SK-MEL-5 (cell line): Measurements from ENCODE around the gene GOLGB1. TPM values are rescaled to one million over a fixed set of nuclear protein-coding genes. Genes with fewer than 3 reads are reported as not detected.
"Not testable (repeated sequence)": the region's sequence is repeated elsewhere in the genome, so short reads cannot be mapped to it uniquely, and the experiment has no call there.

Experiments
- DNase-seq: peaks from one replicate; pipeline ENCODE4 v3.0.0-alpha.2; 2016; ENCODE audit warnings: low read depth, low spot score
- in situ Hi-C: cut with HindIII; loops from 2 replicates; pipeline ENCODE4 v1.10.0; 2016; ENCODE audit warnings: low sequenced_read_pairs, high pct_unique_total_duplicates, low pct_unique_long_range_greater_than_20kb
- total RNA-seq: library from RNA; depleted of rRNA; stranded (reverse); fragments of >200 nt; shearing (Covaris generic); gene quantifications from 2 replicates; pipeline ENCODE4 v1.2.3, GENCODE V29; 2014

Gene GOLGB1
- total RNA-seq, 1 experiment from 2014 or later, result 29.8 TPM

DNA sequence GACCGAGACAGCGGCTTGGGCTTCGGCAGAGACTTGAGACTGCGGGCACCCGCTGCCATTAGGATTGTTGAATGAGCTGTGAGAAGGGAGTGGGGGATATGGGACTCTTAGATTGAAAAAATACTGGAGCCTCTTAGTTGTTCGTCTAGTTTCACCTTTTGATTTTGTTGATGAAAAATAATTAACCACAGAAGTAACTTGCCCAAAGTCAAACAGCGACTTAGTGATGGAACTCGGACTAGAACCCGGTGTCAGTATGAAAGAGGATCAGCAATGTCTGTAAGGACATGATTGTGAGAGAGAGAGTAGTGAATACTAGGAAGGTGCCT lies 510 bp upstream of the GOLGB1 start:
- in situ Hi-C loops, result no loop called here
- no peak for DNase-seq

DNA sequence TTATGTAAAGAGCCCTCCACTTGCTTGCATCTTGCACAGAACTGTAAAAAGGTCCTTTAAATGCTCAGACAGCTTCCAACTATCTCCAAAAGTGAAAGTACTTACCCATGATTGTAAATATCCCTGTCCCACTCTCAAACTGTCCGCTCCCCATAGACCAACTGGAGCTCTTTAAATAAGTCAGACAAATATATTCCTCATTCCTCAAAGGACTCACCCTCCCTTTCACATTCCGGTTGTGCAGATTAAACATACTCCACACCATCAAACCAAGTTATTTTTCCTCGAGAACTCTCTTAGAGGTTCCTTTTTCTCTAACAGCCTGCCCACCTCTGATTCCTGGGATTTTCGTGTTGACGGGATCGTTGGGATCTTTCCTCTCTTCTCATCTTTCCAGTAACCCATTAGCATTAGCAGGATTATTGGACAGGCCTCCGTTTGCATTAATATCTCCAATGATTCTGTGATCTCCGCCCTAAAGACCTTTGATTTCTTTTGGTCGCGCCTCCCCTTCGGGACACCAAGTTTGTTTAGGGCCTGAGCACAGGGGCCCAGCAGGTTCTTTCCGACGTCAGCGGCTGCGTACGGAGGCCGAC lies 763 bp downstream of the GOLGB1 start:
- DNase-seq, result peak; percentile 67
- in situ Hi-C loops, result no loop called here

DNA sequence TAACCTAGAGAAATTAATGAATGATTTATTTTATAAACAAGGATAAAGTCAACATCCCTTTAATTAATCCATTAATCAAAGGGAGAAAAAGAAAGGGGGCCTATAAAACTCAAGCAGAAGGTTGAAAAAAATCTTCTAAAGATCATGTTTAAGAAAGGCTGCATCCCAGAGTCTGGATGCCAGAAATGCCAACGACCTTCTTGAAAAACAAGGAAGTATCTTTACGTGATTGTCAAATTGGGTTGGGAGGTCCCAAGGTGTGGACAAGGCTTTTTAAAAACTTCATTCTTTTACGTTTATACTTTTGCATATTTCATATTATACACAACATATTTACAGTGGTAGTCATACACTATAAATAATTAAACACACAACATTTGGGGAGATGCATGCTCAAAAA lies 1.6 kb downstream of the GOLGB1 start:
- in situ Hi-C loops, result no loop called here
- DNase-seq, result no peak

DNA sequence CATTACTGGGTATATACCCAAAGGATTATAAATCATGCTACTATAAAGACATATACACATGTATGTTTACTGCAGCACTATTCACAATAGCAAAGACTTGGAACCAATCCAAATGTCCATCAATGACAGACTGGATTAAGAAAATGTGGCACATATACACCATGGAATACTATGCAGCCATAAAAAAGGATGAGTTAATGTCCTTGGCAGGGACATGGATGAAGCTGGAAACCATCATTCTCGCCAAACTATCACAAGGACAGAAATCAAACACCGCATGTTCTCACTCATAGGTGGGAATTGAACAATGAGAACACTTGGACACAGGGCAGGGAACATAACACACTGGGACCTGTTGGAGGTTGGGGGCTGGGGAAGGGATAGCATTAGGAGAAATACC lies 6.4 kb downstream of the GOLGB1 start:
- DNase-seq, in situ Hi-C loops: not testable (repeated sequence)

DNA sequence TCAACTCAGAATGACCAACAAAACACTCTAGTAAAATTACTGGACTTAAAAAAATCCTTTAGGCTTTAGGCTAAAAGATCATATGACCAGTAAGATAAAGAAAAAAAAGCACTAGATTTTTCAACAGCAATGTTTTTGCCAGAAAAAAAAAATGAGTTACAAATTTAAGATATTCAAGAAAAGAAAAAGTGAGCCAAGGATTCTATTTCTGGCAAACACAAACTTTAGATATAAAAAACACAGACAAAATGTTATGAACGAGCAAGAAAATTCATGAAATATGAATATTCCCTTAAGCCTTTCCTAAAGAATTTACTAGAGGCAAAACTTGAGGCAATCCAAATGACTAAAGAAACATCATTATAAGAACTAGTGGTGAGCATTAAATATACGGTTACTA lies 8.6 kb downstream of the GOLGB1 start:
- in situ Hi-C loops, result no loop called here
- no peak for DNase-seq

DNA sequence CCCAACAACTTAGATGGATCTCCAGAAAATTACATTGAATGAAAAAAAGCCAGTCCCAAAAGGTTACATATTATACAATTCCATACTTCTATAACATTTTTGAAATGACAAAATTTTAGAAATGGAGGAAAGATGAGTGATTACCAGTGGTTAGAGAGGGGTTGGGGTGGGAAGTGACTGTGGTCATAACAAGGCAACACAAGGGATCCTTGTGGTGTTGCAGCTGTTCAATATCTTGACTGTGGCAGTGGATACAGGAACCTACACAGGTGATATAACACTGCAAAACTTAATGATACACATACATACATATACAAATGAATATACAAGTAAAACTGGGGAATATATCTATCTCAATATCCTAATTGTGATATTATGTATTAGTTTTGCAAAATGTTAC lies 9.6 kb downstream of the GOLGB1 start:
- in situ Hi-C loops, result no loop called here
- DNase-seq, result no peak

DNA sequence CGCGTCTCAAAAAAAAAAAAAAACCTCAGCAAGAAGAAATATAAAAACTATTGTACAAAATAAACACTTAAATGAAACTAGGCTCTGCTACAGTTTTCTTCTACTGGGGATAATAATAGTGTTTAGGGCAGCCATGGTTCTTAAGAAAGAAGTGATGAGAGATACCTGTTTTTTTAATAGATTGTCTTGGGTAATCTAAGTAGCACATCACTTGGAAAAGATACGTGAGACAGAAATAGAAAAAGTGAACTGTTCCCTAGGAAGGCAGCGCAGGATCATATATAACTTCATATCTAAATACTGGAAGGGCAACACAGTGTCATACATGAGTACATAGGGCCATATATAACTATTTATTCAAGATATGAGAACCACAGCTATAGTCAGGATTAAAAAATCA lies 11.9 kb downstream of the GOLGB1 start:
- in situ Hi-C loops, result no loop called here
- no peak for DNase-seq

DNA sequence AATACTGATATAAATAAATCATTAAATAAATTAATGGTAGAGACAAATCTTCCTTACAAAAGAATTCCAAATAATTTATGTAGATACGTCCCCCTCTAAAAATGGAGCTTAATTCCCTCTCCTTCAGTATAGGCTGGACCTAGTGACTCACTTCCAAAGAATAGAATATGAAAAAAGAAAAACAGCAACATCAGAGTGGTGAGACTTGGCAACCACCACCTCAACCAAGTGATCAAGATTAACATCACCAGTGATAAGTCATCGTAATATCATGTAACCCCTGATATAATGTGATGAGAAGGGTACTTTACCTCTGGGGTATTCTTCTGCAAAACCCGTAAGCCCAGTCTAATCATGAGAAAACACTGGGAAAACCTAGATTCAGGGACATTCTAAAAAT lies 13.4 kb downstream of the GOLGB1 start:
- in situ Hi-C loops, result no loop called here
- no peak for DNase-seq

DNA sequence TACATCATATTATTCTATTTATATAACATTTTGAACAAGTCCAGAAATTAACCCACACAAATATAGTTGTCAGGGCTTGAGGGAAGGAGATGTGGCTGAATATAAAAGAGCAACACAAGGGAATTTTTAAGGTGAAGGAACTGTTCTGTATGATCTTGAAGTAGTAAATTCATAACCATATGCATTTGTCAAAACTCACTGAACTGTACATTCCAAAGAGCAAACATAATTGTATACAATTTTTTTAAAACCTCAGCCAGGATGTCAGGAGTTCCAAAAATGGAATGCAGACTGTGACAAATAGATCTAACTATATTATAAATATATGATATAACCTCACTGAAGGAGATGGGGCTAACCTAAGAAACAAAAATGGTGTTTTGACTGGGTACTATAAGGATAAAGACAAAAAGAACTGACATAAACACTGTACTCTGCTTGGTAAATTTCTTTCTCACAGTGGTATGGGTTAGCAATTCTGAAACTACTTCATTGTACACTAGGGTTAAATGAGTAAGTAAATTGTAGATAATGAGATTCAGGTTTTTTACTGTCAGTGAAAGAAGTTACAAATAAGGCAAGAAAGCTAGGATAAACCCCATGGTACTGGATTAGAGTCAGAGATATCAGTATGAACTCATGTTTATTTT lies 14.4 kb downstream of the GOLGB1 start:
- in situ Hi-C loops, result no loop called here
- DNase-seq, result no peak

DNA sequence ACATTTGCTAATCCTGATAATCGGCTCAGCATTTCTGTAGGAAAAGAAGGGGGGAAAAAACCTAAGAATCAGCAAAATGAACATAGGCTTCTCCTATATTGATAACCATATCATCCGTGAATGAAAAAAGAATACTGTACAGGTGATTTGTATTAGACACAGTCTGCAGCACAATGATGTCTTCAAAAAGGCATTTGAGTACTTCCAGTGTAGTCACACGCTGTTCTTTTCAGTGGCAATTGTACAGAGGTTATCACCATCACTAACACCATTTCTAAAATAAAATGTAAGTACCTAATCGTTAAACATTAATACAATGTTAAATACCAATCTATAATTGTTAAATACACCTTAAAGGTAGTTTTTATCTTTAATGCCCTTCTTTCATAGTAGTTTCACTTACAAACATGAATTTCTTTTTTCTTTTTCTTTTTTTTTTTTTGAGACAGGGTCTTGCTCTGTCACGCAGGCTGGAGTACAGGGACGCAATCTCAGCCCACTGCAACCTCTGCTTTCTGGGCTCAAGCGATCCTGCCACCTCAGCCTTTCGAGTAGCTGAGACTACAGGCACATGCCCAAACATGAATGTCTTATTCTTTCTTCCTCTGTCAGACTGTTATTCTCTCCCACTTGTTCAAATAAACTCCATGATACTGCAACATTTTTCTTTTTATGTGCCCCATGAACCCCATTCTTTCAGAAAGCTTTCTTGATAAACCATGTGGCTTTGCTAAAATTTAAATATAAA lies 18.4 kb downstream of the GOLGB1 start:
- in situ Hi-C loops, result no loop called here
- DNase-seq, result no peak

DNA sequence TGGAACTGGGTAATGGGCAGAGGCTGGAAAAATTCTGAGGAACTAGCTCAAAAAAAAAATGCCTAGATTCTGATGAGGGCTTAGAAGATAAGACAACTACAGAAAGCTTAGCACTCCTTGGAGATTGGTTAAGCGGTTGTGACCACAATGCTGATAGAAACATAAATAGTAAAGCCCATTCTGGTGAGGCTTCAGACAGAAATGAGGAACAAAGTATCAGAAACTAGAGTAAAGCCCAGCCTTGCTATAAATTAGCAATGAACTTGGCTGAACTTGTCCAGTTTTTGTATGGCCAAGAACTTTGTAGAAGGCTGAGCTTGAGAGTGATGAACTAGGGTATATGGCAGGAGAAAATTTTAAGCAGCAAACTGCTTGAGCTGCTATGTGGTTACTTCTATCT lies 25.4 kb downstream of the GOLGB1 start:
- no peak for DNase-seq
- in situ Hi-C loops, result no loop called here

DNA sequence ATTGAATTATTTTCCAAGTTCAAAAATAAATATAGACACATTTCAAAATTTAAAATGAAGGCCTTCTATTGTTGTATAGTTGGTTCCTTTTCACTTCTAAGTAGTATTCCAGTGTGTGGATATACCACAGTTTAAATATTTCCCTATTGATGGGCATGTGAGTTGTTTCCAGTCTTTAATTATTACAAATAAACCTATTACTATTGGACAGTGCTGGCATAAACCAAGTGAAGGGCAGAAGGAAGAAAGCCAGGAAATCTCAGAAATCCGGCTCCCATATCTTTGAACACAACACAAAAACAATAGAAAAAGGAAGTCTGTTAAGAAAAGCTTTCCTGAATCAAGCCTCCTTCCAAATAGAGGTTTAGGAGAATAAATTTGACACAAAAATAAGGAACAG lies 26.1 kb downstream of the GOLGB1 start:
- DNase-seq, result no peak
- in situ Hi-C loops, result no loop called here

DNA sequence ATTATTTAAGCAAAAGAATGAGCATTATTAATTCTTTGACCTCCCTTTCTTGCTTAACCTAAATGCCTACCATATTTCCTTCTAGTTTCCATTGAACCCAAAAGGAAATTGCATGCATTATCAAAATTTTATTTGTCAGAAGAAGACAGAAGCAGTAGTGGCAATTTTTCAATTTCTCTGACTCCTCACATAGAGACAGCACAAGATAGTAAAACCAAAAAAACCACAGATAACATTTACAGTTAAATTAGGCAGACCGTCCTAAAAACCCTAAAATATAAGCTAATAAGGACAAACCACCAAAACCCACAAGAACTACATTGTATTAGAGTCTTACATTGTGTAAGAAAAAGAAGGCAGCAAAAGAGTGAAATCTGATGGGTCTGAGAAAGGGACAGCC lies 27.1 kb downstream of the GOLGB1 start:
- in situ Hi-C loops, result no loop called here
- DNase-seq, result no peak

DNA sequence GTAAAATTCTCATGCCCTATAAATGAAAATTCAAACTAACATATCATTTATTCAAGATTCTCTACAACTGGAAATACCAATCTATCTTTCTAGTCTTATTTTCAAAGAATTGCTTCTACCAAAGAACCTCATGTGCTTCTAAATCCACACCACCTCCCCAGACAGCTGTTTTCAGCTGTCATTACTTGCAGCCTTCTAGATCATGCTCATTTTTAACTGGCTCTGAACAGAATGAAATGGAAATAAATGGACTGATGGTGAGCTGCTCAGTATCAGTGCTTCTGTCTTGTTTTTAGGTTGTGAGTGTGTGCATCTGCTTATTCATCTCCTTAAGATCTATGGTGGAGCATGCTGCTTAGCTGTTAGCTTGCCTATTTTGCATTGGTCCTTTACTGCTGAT lies 29.4 kb downstream of the GOLGB1 start:
- in situ Hi-C loops, result no loop called here
- DNase-seq, result no peak

DNA sequence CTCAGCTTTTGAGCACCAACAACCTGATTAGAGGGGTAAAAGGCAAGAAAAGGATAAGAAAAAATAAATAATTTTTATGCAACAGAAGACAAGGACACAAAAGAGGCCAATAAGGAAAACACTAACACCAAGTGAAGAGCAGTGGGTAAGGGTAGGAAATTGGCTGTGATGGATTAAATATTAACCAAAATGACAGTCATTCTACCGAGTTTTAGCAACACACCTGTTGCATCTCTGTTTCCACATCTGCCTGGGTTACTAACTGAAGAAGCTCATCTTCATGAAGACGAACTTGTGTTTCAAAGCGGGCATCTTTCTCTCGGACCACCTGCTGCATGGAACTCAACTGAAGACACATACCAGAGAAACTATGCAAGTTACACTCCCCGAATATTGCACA lies 30.1 kb downstream of the GOLGB1 start:
- in situ Hi-C loops, result no loop called here

DNA sequence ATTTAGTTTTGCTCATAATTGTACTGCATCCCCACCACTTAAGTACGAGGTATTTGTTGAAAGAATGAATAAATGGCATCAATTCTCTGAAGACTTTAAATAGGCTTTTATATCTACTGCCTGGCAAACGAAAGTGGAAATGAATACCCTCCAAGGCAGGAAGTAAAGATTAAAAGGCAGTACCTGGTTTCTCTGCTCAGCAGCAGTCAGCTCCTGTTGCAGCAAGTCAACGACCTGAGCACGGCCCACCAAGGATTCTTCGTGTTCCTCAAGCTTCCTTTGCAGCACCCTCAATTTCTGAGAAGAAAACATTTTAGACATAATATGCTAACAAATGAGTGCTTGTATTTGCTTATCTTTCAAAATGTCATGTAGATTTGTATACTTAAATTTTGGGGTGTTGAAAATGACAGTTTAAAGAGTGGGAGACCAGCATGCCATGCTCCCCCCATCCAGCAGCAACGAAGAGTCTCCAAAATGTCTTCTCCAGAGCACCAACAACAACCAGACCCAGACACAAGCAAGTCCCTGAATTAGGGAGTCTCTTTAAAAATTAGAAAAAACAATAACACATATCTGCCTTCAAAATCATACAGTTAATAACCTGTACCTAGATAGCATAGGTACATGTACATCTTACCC lies 31.2 kb downstream of the GOLGB1 start:
- no peak for DNase-seq
- in situ Hi-C loops, result no loop called here

More for the DNA sequence above, 30.1 kb downstream of the GOLGB1 start:
- DNase-seq, result no peak

DNA sequence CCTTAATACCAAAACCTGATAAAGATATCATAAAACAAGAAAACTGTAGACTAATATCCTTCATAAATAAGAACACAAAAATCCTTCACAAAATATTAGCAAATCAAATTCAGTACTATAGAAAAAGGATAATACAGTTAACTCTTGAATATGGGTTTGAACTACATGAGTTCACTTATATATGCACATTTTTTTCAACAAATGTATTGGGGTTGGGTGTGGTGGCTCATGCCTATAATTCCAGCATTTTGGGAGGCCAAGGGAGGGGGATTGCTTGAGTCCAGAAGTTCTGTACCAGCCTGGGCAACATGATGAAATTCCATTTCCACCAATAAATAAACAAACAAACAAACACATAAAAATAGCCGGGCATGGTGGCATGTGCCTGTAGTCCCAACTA lies 39.2 kb downstream of the GOLGB1 start:
- in situ Hi-C loops, result no loop called here
- DNase-seq, result no peak

DNA sequence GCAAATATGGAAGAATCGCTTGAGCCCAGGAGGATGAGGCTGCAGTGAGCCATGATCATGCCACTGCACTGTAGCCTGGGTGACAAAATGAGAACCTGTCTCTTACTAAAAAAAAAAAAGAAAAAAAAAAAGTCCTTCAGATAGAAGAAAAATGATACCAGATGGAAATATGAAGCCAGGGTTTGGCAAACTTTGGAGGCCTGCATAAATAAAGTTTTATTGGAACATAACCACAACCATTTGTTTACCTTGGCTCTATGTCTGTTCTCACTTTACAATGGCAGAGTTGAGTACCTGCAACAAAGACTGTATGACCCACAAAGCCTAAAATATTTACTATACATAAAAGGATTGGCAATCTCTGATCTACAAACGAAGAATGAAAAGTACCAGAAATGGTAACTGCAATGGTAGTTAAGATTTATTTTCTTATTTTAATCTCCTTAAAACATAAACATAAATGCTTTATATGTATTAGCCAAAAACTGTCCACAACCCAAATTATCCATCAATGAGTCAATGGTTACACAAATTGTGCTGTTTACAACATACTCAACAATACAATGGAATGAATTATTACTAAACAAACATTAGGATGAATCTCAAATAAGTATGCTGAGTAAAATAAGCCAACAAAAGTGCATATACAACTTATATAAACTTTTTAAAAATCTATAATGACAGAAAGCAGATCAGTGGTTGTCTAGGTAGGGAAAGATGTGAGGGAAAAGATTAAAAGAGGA lies 41.8 kb downstream of the GOLGB1 start:
- DNase-seq, result no peak
- in situ Hi-C loops, result no loop called here
